SK-N-SH (cell line): ENCODE results near the gene ETDA. TPM values are rescaled to one million over a fixed set of nuclear protein-coding genes. Genes with fewer than 3 reads are reported as not detected.

Source experiments
- CTCF ChIA-PET: fragments of 300-600, 350-600 bp; formaldehyde crosslinking; extraction: SDS; loops from one replicate; lab custom pipeline; 2021; lab: Yijun Ruan, JAX
- POLR2A ChIA-PET: fragments of 350-600 bp; sonication (Branson Sonifier 250); formaldehyde crosslinking; extraction: SDS; loops from one replicate; lab custom pipeline; 2020; ENCODE audit warnings: antibody characterized with exemption, inconsistent platforms; lab: Yijun Ruan, JAX
- DNase-seq: peaks from one replicate; pipeline ENCODE4 v3.0.0; 2012
- H2AFZ ChIP-seq: fragments of 200-600 bp; sonication (generic); 2 replicates; pipeline ENCODE4 v1.8.1; 2016; ENCODE audit warnings: antibody characterized with exemption, mild to moderate bottlenecking, low read depth
- H3F3A ChIP-seq: fragments of 200-600 bp; sonication (generic); replicated peaks from 2 replicates; pipeline ENCODE3; 2016; ENCODE audit warnings: antibody characterized with exemption, mild to moderate bottlenecking; ENCODE audit not compliant: insufficient read depth
- H3K27ac ChIP-seq, 2 experiments: fragments of 200-500 bp in 1 of 2; fragments of 200-600 bp in 1 of 2; sonication (Bioruptor generic) in 1 of 2; sonication (generic), shearing (Covaris generic) in 1 of 2; 2 replicates each; pipeline versions ENCODE4 v1.5.1 to v1.6.1; 2014 to 2016; ENCODE audit warnings: low read depth in 2 of 2, inconsistent platforms in 1 of 2, low read length in 1 of 2, mild to moderate bottlenecking in 1 of 2, mixed read lengths in 1 of 2
- H3K27me3 ChIP-seq: fragments of 200-600 bp; sonication (generic), shearing (Covaris generic); 2 replicates; pipeline ENCODE4 v1.6.1; 2016; ENCODE audit warnings: mixed run types; ENCODE audit not compliant: insufficient read depth
- H3K36me3 ChIP-seq, 2 experiments: fragments of 200-500 bp in 1 of 2; fragments of 200-600 bp in 1 of 2; sonication (Bioruptor generic) in 1 of 2; sonication (generic) in 1 of 2; replicated peaks in 1 of 2; 2 replicates each; pipeline versions ENCODE3 to v1.5.1; 2014 to 2016; ENCODE audit warnings: low read length in 1 of 2, mild to moderate bottlenecking in 1 of 2; ENCODE audit not compliant: insufficient read depth in 2 of 2, control insufficient read depth in 1 of 2
- H3K4me1 ChIP-seq, 2 experiments: fragments of 200-500 bp in 1 of 2; fragments of 200-600 bp in 1 of 2; sonication (Bioruptor generic) in 1 of 2; sonication (generic), shearing (Covaris generic) in 1 of 2; 2 replicates each; pipeline versions ENCODE4 v1.5.1 to v1.6.1; 2014 to 2016; ENCODE audit warnings: low read depth in 1 of 2, low read length in 1 of 2, mixed run types in 1 of 2; ENCODE audit not compliant: insufficient read depth in 2 of 2, control insufficient read depth in 1 of 2
- H3K4me2 ChIP-seq: fragments of 200-600 bp; sonication (generic), shearing (Covaris generic); 2 replicates; pipeline ENCODE4 v1.6.1; 2017; ENCODE audit warnings: mixed run types
- H3K4me3 ChIP-seq, 2 experiments: fragments of 200-500 bp in 1 of 2; fragments of 200-600 bp in 1 of 2; sonication (Bioruptor generic) in 1 of 2; sonication (generic), shearing (Covaris generic) in 1 of 2; 2 replicates each; pipeline versions ENCODE4 v1.5.1 to v1.8.1; 2014 to 2016; ENCODE audit warnings: low read depth in 2 of 2, inconsistent platforms in 1 of 2, low read length in 1 of 2, mild to moderate bottlenecking in 1 of 2, mixed read lengths in 1 of 2, moderate library complexity in 1 of 2
- H3K79me2 ChIP-seq: fragments of 200-600 bp; sonication (generic); 2 replicates; pipeline ENCODE4 v1.8.1; 2017; ENCODE audit warnings: mild to moderate bottlenecking; ENCODE audit not compliant: insufficient read depth
- H3K9ac ChIP-seq: fragments of 200-600 bp; sonication (generic); 2 replicates; pipeline ENCODE4 v1.6.1; 2017; ENCODE audit warnings: mixed run types
- H3K9me2 ChIP-seq: fragments of 200-600 bp; sonication (generic); 2 replicates; pipeline ENCODE4 v1.6.1; 2017; ENCODE audit warnings: mixed run types
- H3K9me3 ChIP-seq: fragments of 200-600 bp; sonication (generic); 2 replicates; pipeline ENCODE4 v1.6.1; 2017; ENCODE audit warnings: mixed run types, mild to moderate bottlenecking, moderate library complexity
- H4K20me1 ChIP-seq: fragments of 200-600 bp; sonication (generic); 2 replicates; pipeline ENCODE4 v1.6.1; 2017; ENCODE audit warnings: mild to moderate bottlenecking, mixed run types; ENCODE audit not compliant: insufficient read depth
- RXRA ChIP-seq: IDR thresholded peaks from 2 replicates; pipeline ENCODE4 v1.4.0; 2012; ENCODE audit warnings: low read depth, mild to moderate bottlenecking, borderline replicate concordance
- WGBS: methylation state at CpG from one replicate; pipeline ENCODE4 v1.1.6; 2017; ENCODE audit warnings: low lambda C conversion rate; 5-methylcytosine and 5-hydroxymethylcytosine counted together
- polyA plus RNA-seq, 3 experiments: library from polyadenylated mRNA; depleted of rRNA; stranded (reverse); fragments of >200 nt; gene quantifications; 2 replicates each; pipeline ENCODE4 v1.2.3, GENCODE V29; 2012
- TF ChIP-seq, protein P1 (sequence below): IDR thresholded peaks from 2 replicates; pipeline ENCODE4 v1.4.0; 2012; ENCODE audit warnings: low read depth, borderline replicate concordance

ETDA gene
- polyA plus RNA-seq, 1 of the 3 experiments (the other 2 are of a cell fraction): not detected

DNA sequence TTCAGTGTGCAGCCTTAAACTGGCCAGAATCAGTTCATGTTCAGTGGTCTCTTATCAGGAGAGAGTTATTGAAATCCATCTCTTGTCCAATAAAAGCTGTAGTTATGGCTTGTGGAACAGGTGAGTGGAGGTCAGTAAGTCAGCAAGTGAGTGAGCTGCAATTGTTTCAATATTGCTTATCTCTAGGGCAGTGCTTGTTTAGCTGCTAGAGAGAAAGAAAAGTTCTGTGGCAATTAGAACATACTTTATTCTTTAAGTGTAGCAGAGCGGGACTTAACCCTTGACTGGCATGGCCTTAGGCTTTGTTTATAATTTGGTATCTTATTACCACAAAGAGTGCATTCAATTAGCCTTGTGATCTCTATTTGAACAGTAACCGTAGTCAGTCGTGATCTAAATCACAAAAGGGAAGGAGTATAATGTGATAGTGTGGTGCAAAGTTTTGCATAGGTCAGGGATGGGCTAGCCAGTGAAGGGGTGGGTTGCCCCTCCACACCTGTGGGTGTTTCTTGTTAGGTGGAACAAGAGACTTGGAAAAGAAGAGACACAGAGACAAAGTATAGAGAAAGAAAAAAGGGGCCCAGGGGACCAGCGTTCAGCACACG is 50.5 kb downstream of the ETDA start:
- Histone ChIP-seq H3K27me3 (no peaks in the 10 kb centered on the region), H2AFZ (no peak overlapping the region), H3K9me3 (no peaks in the 10 kb centered on the region), H3K4me3 (no peak overlapping the region), H3K36me3 (no peaks in the 10 kb centered on the region), H4K20me1 (no peaks in the 10 kb centered on the region), H3K9ac (no peak overlapping the region), H3F3A (no peaks in the 10 kb centered on the region), H3K9me2 (no peaks in the 10 kb centered on the region), H3K79me2 (no peaks in the 10 kb centered on the region), H3K4me1 (no peaks in the 10 kb centered on the region), H3K4me2 (no peak overlapping the region), H3K27ac (no peak overlapping the region)
- POLR2A ChIA-PET: no interaction called here
- 40% methylated on average over 5 of the region's 5 CpGs for WGBS
- CTCF ChIA-PET: no interaction called here
- TF ChIP-seq, protein P1, sequence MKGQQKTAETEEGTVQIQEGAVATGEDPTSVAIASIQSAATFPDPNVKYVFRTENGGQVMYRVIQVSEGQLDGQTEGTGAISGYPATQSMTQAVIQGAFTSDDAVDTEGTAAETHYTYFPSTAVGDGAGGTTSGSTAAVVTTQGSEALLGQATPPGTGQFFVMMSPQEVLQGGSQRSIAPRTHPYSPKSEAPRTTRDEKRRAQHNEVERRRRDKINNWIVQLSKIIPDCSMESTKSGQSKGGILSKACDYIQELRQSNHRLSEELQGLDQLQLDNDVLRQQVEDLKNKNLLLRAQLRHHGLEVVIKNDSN: no peak
- no peak for TF ChIP-seq RXRA
- DNase-seq: no peak

Other genes with a start within 250 kb of the ETDA start
- gene RTL8B, start 229.5 kb upstream of the ETDA start, polyA plus RNA-seq (2012; rRNA removed): 11.4 and 17.7 TPM in 2 replicates
- gene RTL8C, start 219.7 kb upstream of the ETDA start, polyA plus RNA-seq (2012; rRNA removed): 142 and 181 TPM in 2 replicates
- gene RTL8A, start 199.9 kb upstream of the ETDA start, polyA plus RNA-seq (2012; rRNA removed): 78.5 and 109 TPM in 2 replicates
- gene SMIM10L2B, start 153.3 kb upstream of the ETDA start, polyA plus RNA-seq (2012; rRNA removed): 0.12 and 0.13 TPM in 2 replicates
- not detected in 2 replicates for gene ETDB, start 131.5 kb upstream of the ETDA start, polyA plus RNA-seq (2012; rRNA removed)
- 1.5 and 1.9 TPM in 2 replicates for gene CT55, start 80.7 kb upstream of the ETDA start, polyA plus RNA-seq (2012; rRNA removed)
- not detected in 2 replicates for gene ETDC, start 57.4 kb downstream of the ETDA start, polyA plus RNA-seq (2012; rRNA removed)
- 3.5 and 4.6 TPM in 2 replicates for gene ZNF75D, start 92.0 kb downstream of the ETDA start, polyA plus RNA-seq (2012; rRNA removed)
- 2.2 and 4.4 TPM in 2 replicates for gene ZNF449, start 92.7 kb downstream of the ETDA start, polyA plus RNA-seq (2012; rRNA removed)
- 0.08 and 0.15 TPM in 2 replicates for gene SMIM10L2A, start 169.9 kb downstream of the ETDA start, polyA plus RNA-seq (2012; rRNA removed)